PFSK-1 (cell line): ENCODE results near the gene CHGA.

Source experiments
- FOXP2 ChIP-seq: optimal IDR thresholded peaks from 2 replicates; pipeline ENCODE3; 2011; ENCODE audit warnings: borderline replicate concordance, control low read depth, inconsistent platforms; ENCODE audit not compliant: insufficient read depth; ENCODE audit errors: extremely low read length, extremely low read depth
- POLR2AphosphoS5 ChIP-seq: IDR thresholded peaks from 2 replicates; pipeline ENCODE4 v1.6.1; 2012; ENCODE audit warnings: low read depth, mild to moderate bottlenecking, control low read depth, low read length, moderate library complexity
- SIN3A ChIP-seq: IDR thresholded peaks from 2 replicates; pipeline ENCODE4 v1.6.1; 2012; ENCODE audit warnings: mild to moderate bottlenecking, low read length, moderate library complexity, borderline replicate concordance; ENCODE audit not compliant: insufficient read depth
- TAF1 ChIP-seq: IDR thresholded peaks from 2 replicates; pipeline ENCODE4 v1.6.1; 2012; ENCODE audit warnings: low read length, control low read depth, borderline replicate concordance; ENCODE audit not compliant: insufficient read depth
- TF ChIP-seq, protein P1 (sequence below), 2 experiments: IDR thresholded peaks; 2 replicates each; pipeline versions ENCODE4 v1.6.1 to v1.8.0; 2011 to 2012; ENCODE audit warnings: low read depth in 2 of 2, low read length in 2 of 2, control low read depth in 1 of 2, inconsistent platforms in 1 of 2, mild to moderate bottlenecking in 1 of 2, moderate library complexity in 1 of 2; ENCODE audit not compliant: insufficient read depth in 1 of 2

Gene CHGA

GRCh38 chr14:92897922-92898565 is 24.9 kb upstream of the CHGA start:
- TF ChIP-seq FOXP2 (no peak), POLR2AphosphoS5 (no peak), SIN3A (no peak), TAF1 (no peak)
- TF ChIP-seq, protein P1, sequence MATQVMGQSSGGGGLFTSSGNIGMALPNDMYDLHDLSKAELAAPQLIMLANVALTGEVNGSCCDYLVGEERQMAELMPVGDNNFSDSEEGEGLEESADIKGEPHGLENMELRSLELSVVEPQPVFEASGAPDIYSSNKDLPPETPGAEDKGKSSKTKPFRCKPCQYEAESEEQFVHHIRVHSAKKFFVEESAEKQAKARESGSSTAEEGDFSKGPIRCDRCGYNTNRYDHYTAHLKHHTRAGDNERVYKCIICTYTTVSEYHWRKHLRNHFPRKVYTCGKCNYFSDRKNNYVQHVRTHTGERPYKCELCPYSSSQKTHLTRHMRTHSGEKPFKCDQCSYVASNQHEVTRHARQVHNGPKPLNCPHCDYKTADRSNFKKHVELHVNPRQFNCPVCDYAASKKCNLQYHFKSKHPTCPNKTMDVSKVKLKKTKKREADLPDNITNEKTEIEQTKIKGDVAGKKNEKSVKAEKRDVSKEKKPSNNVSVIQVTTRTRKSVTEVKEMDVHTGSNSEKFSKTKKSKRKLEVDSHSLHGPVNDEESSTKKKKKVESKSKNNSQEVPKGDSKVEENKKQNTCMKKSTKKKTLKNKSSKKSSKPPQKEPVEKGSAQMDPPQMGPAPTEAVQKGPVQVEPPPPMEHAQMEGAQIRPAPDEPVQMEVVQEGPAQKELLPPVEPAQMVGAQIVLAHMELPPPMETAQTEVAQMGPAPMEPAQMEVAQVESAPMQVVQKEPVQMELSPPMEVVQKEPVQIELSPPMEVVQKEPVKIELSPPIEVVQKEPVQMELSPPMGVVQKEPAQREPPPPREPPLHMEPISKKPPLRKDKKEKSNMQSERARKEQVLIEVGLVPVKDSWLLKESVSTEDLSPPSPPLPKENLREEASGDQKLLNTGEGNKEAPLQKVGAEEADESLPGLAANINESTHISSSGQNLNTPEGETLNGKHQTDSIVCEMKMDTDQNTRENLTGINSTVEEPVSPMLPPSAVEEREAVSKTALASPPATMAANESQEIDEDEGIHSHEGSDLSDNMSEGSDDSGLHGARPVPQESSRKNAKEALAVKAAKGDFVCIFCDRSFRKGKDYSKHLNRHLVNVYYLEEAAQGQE (IDR thresholded peaks at IDR 0.05; ENCODE audit: insufficient read depth in 1 of 2, low read depth in 2 of 2, low read length in 2 of 2), result no peak

- TF ChIP-seq SIN3A, result no peak
- TF ChIP-seq, protein P1 (IDR thresholded peaks at IDR 0.05; ENCODE audit: insufficient read depth in 1 of 2, low read depth in 2 of 2, low read length in 2 of 2), result no peak
- TF ChIP-seq TAF1, result no peak
- TF ChIP-seq POLR2AphosphoS5, result no peak
Observed at GRCh38 chr14:92898566-92899131, 24.3 kb upstream of the CHGA start.

DNA sequence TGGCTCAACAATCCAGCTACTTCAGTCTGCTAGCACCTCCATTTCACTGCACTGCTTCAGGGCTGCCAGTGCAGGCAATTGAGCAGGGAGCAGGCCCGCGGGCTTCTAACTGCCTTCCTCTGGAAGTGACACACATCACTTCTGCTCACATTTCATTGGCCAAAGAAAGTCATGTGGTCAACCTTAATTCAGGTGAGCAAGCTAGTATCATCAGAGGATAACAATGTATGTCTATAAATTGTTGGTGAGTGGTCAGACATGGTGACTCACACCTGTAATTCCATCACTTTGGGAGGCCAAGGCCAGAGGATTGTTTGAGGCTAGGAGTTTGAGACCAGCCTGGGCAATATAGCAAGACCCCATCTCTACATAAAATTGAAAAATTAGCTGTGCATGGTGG is 22.3 kb upstream of the CHGA start:
- TF ChIP-seq, protein P1 (IDR thresholded peaks at IDR 0.05; ENCODE audit: insufficient read depth in 1 of 2, low read depth in 2 of 2, low read length in 2 of 2), result no peak
- TF ChIP-seq SIN3A (no peak), FOXP2 (no peak), TAF1 (no peak), POLR2AphosphoS5 (no peak)

DNA sequence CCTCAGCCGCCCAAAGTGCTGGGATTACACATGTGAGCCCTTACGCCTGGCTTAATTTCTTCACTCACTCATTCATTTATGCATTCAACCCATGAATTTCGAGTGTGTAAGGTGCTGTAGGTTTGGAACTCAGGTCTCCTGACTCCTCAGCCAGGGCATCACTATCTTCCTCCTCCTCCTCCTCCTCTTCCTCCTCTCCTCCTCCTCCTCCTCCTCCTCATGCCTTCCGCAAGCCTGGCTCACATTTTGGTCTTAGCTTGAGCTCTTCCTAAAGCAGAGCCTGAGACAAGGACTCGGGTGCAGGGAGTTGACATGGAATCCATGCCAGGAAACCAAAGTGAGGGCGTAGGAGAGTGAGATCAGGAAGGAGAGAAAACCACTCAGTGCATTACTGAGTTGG is 20.8 kb upstream of the CHGA start:
- TF ChIP-seq FOXP2, result no peak
- TF ChIP-seq TAF1, result no peak
- no peak for TF ChIP-seq SIN3A
- no peak for TF ChIP-seq POLR2AphosphoS5
- TF ChIP-seq, protein P1 (IDR thresholded peaks at IDR 0.05; ENCODE audit: insufficient read depth in 1 of 2, low read depth in 2 of 2, low read length in 2 of 2), result no peak

- TF ChIP-seq POLR2AphosphoS5, result no peak
- TF ChIP-seq, protein P1 (IDR thresholded peaks at IDR 0.05; ENCODE audit: insufficient read depth in 1 of 2, low read depth in 2 of 2, low read length in 2 of 2), result no peak
- no peak for TF ChIP-seq SIN3A
- no peak for TF ChIP-seq TAF1
- no peak for TF ChIP-seq FOXP2
Observed at GRCh38 chr14:92902726-92903125, 20.2 kb upstream of the CHGA start.
